H9 (cell line): ENCODE measurements around the gene CCDC40. TPM values are rescaled to one million over a fixed set of nuclear protein-coding genes. Genes with fewer than 3 reads are reported as not detected.

Source experiments
- DNase-seq: peaks from one replicate; pipeline ENCODE4 v3.0.0-alpha.2; 2017
- H2AFZ ChIP-seq: one replicate; pipeline ENCODE4 v1.6.1; 2013; ENCODE audit warnings: mild to moderate bottlenecking, low read length, control low read depth, moderate library complexity
- H2AK5ac ChIP-seq: 2 replicates; pipeline ENCODE4 v1.6.1; 2013; ENCODE audit warnings: low read length, control low read depth, mixed read lengths; ENCODE audit not compliant: insufficient read length
- H2BK120ac ChIP-seq: one replicate; pipeline ENCODE4 v1.6.1; 2013; ENCODE audit warnings: low read depth, mild to moderate bottlenecking, low read length, control low read depth, inconsistent platforms; ENCODE audit not compliant: poor library complexity, severe bottlenecking
- H2BK12ac ChIP-seq: 2 replicates; pipeline ENCODE4 v1.6.1; 2013; ENCODE audit warnings: low read length, control low read depth, mixed read lengths, low read depth; ENCODE audit not compliant: insufficient read length
- H2BK15ac ChIP-seq: 2 replicates; pipeline ENCODE4 v1.6.1; 2013; ENCODE audit warnings: low read depth, low read length, control low read depth
- H2BK20ac ChIP-seq: one replicate; pipeline ENCODE4 v1.6.1; 2013; ENCODE audit warnings: low read depth, mild to moderate bottlenecking, low read length, control low read depth, inconsistent platforms; ENCODE audit not compliant: poor library complexity, severe bottlenecking
- H2BK5ac ChIP-seq: 2 replicates; pipeline ENCODE4 v1.6.1; 2013; ENCODE audit warnings: low read length, control low read depth, mixed read lengths; ENCODE audit not compliant: insufficient read length
- H3K14ac ChIP-seq: 2 replicates; pipeline ENCODE4 v1.6.1; 2013; ENCODE audit warnings: low read length, control low read depth; ENCODE audit not compliant: insufficient read depth
- H3K18ac ChIP-seq: 2 replicates; pipeline ENCODE4 v1.6.1; 2013; ENCODE audit warnings: low read depth, mild to moderate bottlenecking, mixed read lengths, low read length, control low read depth; ENCODE audit not compliant: insufficient read length
- H3K23ac ChIP-seq: 2 replicates; pipeline ENCODE4 v1.6.1; 2013; ENCODE audit warnings: low read length, control low read depth, mixed read lengths, low read depth; ENCODE audit not compliant: insufficient read length
- H3K23me2 ChIP-seq: 2 replicates; pipeline ENCODE4 v1.6.1; 2013; ENCODE audit warnings: low read depth, mild to moderate bottlenecking, mixed read lengths, low read length, control low read depth; ENCODE audit not compliant: insufficient read length, poor library complexity, severe bottlenecking
- H3K27ac ChIP-seq: 2 replicates; pipeline ENCODE4 v1.5.1; 2013; ENCODE audit warnings: low read length, control low read depth, mixed read lengths, low read depth; ENCODE audit not compliant: insufficient read length
- H3K27me3 ChIP-seq: 2 replicates; pipeline ENCODE4 v1.6.1; 2013; ENCODE audit warnings: low read length, control low read depth, inconsistent platforms; ENCODE audit not compliant: insufficient read depth
- H3K4ac ChIP-seq: 2 replicates; pipeline ENCODE4 v1.6.1; 2013; ENCODE audit warnings: low read depth, mild to moderate bottlenecking, control low read depth, inconsistent platforms, low read length, moderate library complexity
- H3K4me1 ChIP-seq: 2 replicates; pipeline ENCODE4 v1.6.1; 2013; ENCODE audit warnings: low read length, control low read depth, inconsistent platforms; ENCODE audit not compliant: insufficient read depth
- H3K4me2 ChIP-seq: 2 replicates; pipeline ENCODE4 v1.6.1; 2013; ENCODE audit warnings: low read length, control low read depth, mixed read lengths; ENCODE audit not compliant: insufficient read length, insufficient read depth
- H3K56ac ChIP-seq: 2 replicates; pipeline ENCODE4 v1.6.1; 2013; ENCODE audit warnings: low read depth, mild to moderate bottlenecking, mixed read lengths, low read length, control low read depth; ENCODE audit not compliant: insufficient read length
- H3K79me1 ChIP-seq: 2 replicates; pipeline ENCODE4 v1.6.1; 2013; ENCODE audit warnings: low read depth, mild to moderate bottlenecking, moderate library complexity, low read length, control low read depth, inconsistent platforms; ENCODE audit not compliant: insufficient read depth, poor library complexity, severe bottlenecking
- H3K79me2 ChIP-seq: 2 replicates; pipeline ENCODE4 v1.6.1; 2013; ENCODE audit warnings: low read length, control low read depth, inconsistent platforms; ENCODE audit not compliant: insufficient read depth
- H3K9ac ChIP-seq: 2 replicates; pipeline ENCODE4 v1.6.1; 2013; ENCODE audit warnings: low read length, control low read depth, mixed read lengths; ENCODE audit not compliant: insufficient read length; ENCODE audit errors: extremely low read depth
- H3K9me3 ChIP-seq: one replicate; pipeline ENCODE4 v1.6.1; 2013; ENCODE audit warnings: low read depth, low read length, inconsistent platforms; ENCODE audit not compliant: control insufficient read depth
- H3T11ph ChIP-seq: one replicate; pipeline ENCODE4 v1.6.1; 2013; ENCODE audit warnings: mild to moderate bottlenecking, low read length, control low read depth, inconsistent platforms
- H4K20me1 ChIP-seq: one replicate; pipeline ENCODE4 v1.6.1; 2013; ENCODE audit not compliant: control insufficient read depth, insufficient read length, insufficient read depth
- H4K5ac ChIP-seq: 2 replicates; pipeline ENCODE4 v1.6.1; 2013; ENCODE audit warnings: low read depth, mild to moderate bottlenecking, mixed read lengths, low read length, control low read depth; ENCODE audit not compliant: insufficient read length
- H4K8ac ChIP-seq: replicated peaks from 2 replicates; pipeline ENCODE4 v1.6.1; 2013; ENCODE audit warnings: low read length, control low read depth, mixed read lengths, low read depth; ENCODE audit not compliant: insufficient read length
- H4K91ac ChIP-seq: 2 replicates; pipeline ENCODE4 v1.6.1; 2013; ENCODE audit warnings: low read depth, mild to moderate bottlenecking, moderate library complexity, mixed read lengths, low read length, control low read depth; ENCODE audit not compliant: insufficient read length
- H3K27ac Mint-ChIP-seq, 3 experiments: 2 replicates in 2 of 3; 3 replicates in 1 of 3; pipeline ENCODE4 v1.8.0; 2020 to 2021; ENCODE audit warnings: mixed read lengths in 3 of 3, mild to moderate bottlenecking in 1 of 3, moderate library complexity in 1 of 3
- H3K27me3 Mint-ChIP-seq: 2 replicates; pipeline ENCODE4 v1.8.0; 2021; ENCODE audit warnings: low read depth, mild to moderate bottlenecking, moderate library complexity, mixed read lengths
- H3K36me3 Mint-ChIP-seq, 3 experiments: 2 replicates in 2 of 3; 3 replicates in 1 of 3; pipeline ENCODE4 v1.8.0; 2020 to 2021; ENCODE audit warnings: low read depth in 3 of 3, mixed read lengths in 3 of 3; ENCODE audit not compliant: insufficient read depth in 1 of 3
- H3K4me1 Mint-ChIP-seq, 2 experiments: 2 replicates each; pipeline ENCODE4 v1.8.0; 2020; ENCODE audit warnings: mixed read lengths in 2 of 2
- H3K4me3 Mint-ChIP-seq, 2 experiments: 2 replicates in 1 of 2; 3 replicates in 1 of 2; pipeline ENCODE4 v1.8.0; 2020 to 2021; ENCODE audit warnings: mild to moderate bottlenecking in 2 of 2, mixed read lengths in 2 of 2, moderate library complexity in 1 of 2
- H3K9me3 Mint-ChIP-seq, 2 experiments: 2 replicates in 1 of 2; 3 replicates in 1 of 2; pipeline ENCODE4 v1.8.0; 2020; ENCODE audit warnings: mild to moderate bottlenecking in 2 of 2, mixed read lengths in 2 of 2, moderate library complexity in 1 of 2
- WGBS: extraction: QIAGEN DNeasy Blood & Tissue Kit; methylation state at CpG from one replicate; pipeline ENCODE4 v1.1.7; 2013; ENCODE audit warnings: missing lambda C conversion rate, low lambda C conversion rate, mixed read lengths; ENCODE audit not compliant: insufficient read length; ENCODE audit errors: extremely low coverage; 5-methylcytosine and 5-hydroxymethylcytosine counted together
- total RNA-seq: library from RNA; stranded (reverse); gene quantifications from 2 replicates; pipeline ENCODE4 v1.2.1, GENCODE V29; 2021
- TF ChIP-seq, protein P1 (sequence below): fragments of 200-600 bp; sonication (generic); conservative IDR thresholded peaks from 3 replicates; pipeline ENCODE4 v1.8.0; 2021; ENCODE audit warnings: antibody characterized with exemption, mild to moderate bottlenecking

CCDC40 gene
- total RNA-seq, 1 experiment from 2014 or later, result 8.9 TPM

GRCh38 chr17:79996291-79996690 lies 40.2 kb upstream of the CCDC40 start:
- Histone ChIP-seq H4K8ac (no peak overlapping the region), H2BK12ac (no peak overlapping the region), H2AK5ac (no peak overlapping the region), H3K79me2 (no peaks in the 10 kb centered on the region), H3K9ac (no peak overlapping the region), H3T11ph (no peak overlapping the region), H3K4me2 (no peak overlapping the region), H2BK20ac (no peak overlapping the region), H3K4ac (no peak overlapping the region), H2BK5ac (no peak overlapping the region), H2AFZ (no peak overlapping the region), H3K4me1 (no peaks in the 10 kb centered on the region), H3K23me2 (no peaks in the 10 kb centered on the region), H3K27ac (no peak overlapping the region), H3K9me3 (no peaks in the 10 kb centered on the region), H4K20me1 (no peaks in the 10 kb centered on the region), H4K91ac (no peak overlapping the region), H3K23ac (no peak overlapping the region), H2BK120ac (no peak overlapping the region), H3K56ac (no peak overlapping the region), H3K14ac (no peak overlapping the region), H3K27me3 (no peaks in the 10 kb centered on the region), H3K18ac (no peak overlapping the region), H3K79me1 (no peaks in the 10 kb centered on the region), H2BK15ac (no peak overlapping the region), H4K5ac (no peak overlapping the region)
- TF ChIP-seq, protein P1, sequence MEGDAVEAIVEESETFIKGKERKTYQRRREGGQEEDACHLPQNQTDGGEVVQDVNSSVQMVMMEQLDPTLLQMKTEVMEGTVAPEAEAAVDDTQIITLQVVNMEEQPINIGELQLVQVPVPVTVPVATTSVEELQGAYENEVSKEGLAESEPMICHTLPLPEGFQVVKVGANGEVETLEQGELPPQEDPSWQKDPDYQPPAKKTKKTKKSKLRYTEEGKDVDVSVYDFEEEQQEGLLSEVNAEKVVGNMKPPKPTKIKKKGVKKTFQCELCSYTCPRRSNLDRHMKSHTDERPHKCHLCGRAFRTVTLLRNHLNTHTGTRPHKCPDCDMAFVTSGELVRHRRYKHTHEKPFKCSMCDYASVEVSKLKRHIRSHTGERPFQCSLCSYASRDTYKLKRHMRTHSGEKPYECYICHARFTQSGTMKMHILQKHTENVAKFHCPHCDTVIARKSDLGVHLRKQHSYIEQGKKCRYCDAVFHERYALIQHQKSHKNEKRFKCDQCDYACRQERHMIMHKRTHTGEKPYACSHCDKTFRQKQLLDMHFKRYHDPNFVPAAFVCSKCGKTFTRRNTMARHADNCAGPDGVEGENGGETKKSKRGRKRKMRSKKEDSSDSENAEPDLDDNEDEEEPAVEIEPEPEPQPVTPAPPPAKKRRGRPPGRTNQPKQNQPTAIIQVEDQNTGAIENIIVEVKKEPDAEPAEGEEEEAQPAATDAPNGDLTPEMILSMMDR, result no peak
- Mint-ChIP-seq H3K4me3 (no peak overlapping the region), H3K36me3 (peaks cover 14 to 19% (median 19%) of the 10 kb centered on the region in 3 experiments), H3K27ac (no peak overlapping the region), H3K4me1 (peaks cover 21 to 25% of the 10 kb centered on the region in 2 experiments), H3K9me3 (no peaks in the 10 kb centered on the region; a peak in 1 of 5 replicates), H3K27me3 (no peaks in the 10 kb centered on the region)
- no CpG with 5 or more reads among the region's 12 CpGs for WGBS
- no peak for DNase-seq
